DOHH2 (cell line): ENCODE measurements around the gene RHBG.

Experiments used
- H3F3A ChIP-seq: fragments of 200-600 bp; sonication (generic), shearing (Covaris generic); 2 replicates; pipeline ENCODE4 v1.6.0; 2016; ENCODE audit warnings: antibody characterized with exemption, mild to moderate bottlenecking; ENCODE audit not compliant: control insufficient read depth, insufficient read depth
- H3K27ac ChIP-seq: fragments of 200-600 bp; sonication (generic); 2 replicates; pipeline ENCODE4 v1.5.1; 2014; ENCODE audit warnings: low read depth, mild to moderate bottlenecking, low read length, moderate library complexity
- H3K27me3 ChIP-seq: fragments of 200-600 bp; sonication (generic); 2 replicates; pipeline ENCODE4 v1.6.1; 2014; ENCODE audit warnings: mild to moderate bottlenecking, low read length, mixed read lengths; ENCODE audit not compliant: control insufficient read depth
- H3K36me3 ChIP-seq: fragments of 200-600 bp; sonication (generic); 2 replicates; pipeline ENCODE4 v1.6.1; 2014; ENCODE audit warnings: mild to moderate bottlenecking, low read length, moderate library complexity, mixed read lengths; ENCODE audit not compliant: control insufficient read depth
- H3K4me1 ChIP-seq: fragments of 200-600 bp; sonication (generic); 2 replicates; pipeline ENCODE4 v1.6.1; 2014; ENCODE audit warnings: mild to moderate bottlenecking, low read length, mixed read lengths; ENCODE audit not compliant: control insufficient read depth
- H3K4me2 ChIP-seq: fragments of 200-600 bp; sonication (generic); 2 replicates; pipeline ENCODE4 v1.6.0; 2014; ENCODE audit warnings: mild to moderate bottlenecking, low read length, moderate library complexity
- H3K4me3 ChIP-seq: fragments of 200-600 bp; sonication (generic); 2 replicates; pipeline ENCODE4 v1.5.1; 2014; ENCODE audit warnings: mild to moderate bottlenecking, low read length, mixed read lengths
- H3K79me2 ChIP-seq: fragments of 200-600 bp; sonication (generic); 2 replicates; pipeline ENCODE4 v1.6.1; 2014; ENCODE audit warnings: mild to moderate bottlenecking, low read length, mixed read lengths; ENCODE audit not compliant: control insufficient read depth
- H3K9me2 ChIP-seq: fragments of 200-600 bp; sonication (generic); replicated peaks from 2 replicates; pipeline ENCODE4 v1.6.1; 2014; ENCODE audit warnings: mild to moderate bottlenecking, low read length, mixed read lengths; ENCODE audit not compliant: control insufficient read depth
- H3K9me3 ChIP-seq: fragments of 200-600 bp; sonication (generic); 2 replicates; pipeline ENCODE4 v1.6.1; 2014; ENCODE audit warnings: antibody characterized with exemption, low read length, mixed read lengths; ENCODE audit not compliant: control insufficient read depth, insufficient read depth
- H4K20me1 ChIP-seq: fragments of 200-600 bp; sonication (generic); 2 replicates; pipeline ENCODE4 v1.6.0; 2014; ENCODE audit warnings: low read depth, mild to moderate bottlenecking, antibody characterized with exemption, low read length, moderate library complexity; ENCODE audit not compliant: control insufficient read depth, insufficient read depth
- CTCF ChIP-seq: fragments of 200-600 bp; sonication (generic); IDR thresholded peaks from one replicate; pipeline ENCODE4 v1.5.1; 2014; ENCODE audit warnings: antibody characterized with exemption, mild to moderate bottlenecking, low read depth, low read length; ENCODE audit not compliant: poor library complexity, severe bottlenecking
- EZH2phosphoT487 ChIP-seq: fragments of 200-600 bp; sonication (generic); IDR thresholded peaks from 2 replicates; pipeline ENCODE4 v1.6.1; 2017; ENCODE audit warnings: borderline replicate concordance, mild to moderate bottlenecking, antibody characterized with exemption, low read length, moderate library complexity, mixed read lengths

The RHBG gene

GRCh38 chr1:156383023-156383422 lies 14.0 kb downstream of the RHBG start:
- no peaks in the 10 kb centered on the region for H4K20me1 ChIP-seq
- H3K9me3 ChIP-seq: no peaks in the 10 kb centered on the region
- H3K36me3 ChIP-seq: no peaks in the 10 kb centered on the region
- no peak overlapping the region for H3K27ac ChIP-seq
- no peak overlapping the region for H3K4me3 ChIP-seq
- peak; percentile 89 for TF ChIP-seq CTCF
- TF ChIP-seq EZH2phosphoT487: no peak
- H3K4me1 ChIP-seq: peaks cover 2% of the 10 kb centered on the region; the same call in 1 of the 2 replicates
- peaks cover 29% of the 10 kb centered on the region for H3K27me3 ChIP-seq
- no peaks in the 10 kb centered on the region for H3K9me2 ChIP-seq
- no peaks in the 10 kb centered on the region for H3K79me2 ChIP-seq
- H3F3A ChIP-seq: no peaks in the 10 kb centered on the region
- no peak overlapping the region for H3K4me2 ChIP-seq

GRCh38 chr1:156384007-156384406 lies 15.0 kb downstream of the RHBG start:
- H3K27ac ChIP-seq: no peak overlapping the region
- H3K27me3 ChIP-seq: peaks cover 39% of the 10 kb centered on the region
- TF ChIP-seq CTCF (no peak), EZH2phosphoT487 (no peak)
- H3K36me3 ChIP-seq: no peaks in the 10 kb centered on the region
- no peaks in the 10 kb centered on the region for H3K9me3 ChIP-seq
- H3F3A ChIP-seq: no peaks in the 10 kb centered on the region
- no peaks in the 10 kb centered on the region for H3K9me2 ChIP-seq
- no peak overlapping the region for H3K4me3 ChIP-seq
- H4K20me1 ChIP-seq: no peaks in the 10 kb centered on the region
- no peak overlapping the region for H3K4me2 ChIP-seq
- H3K79me2 ChIP-seq: no peaks in the 10 kb centered on the region
- H3K4me1 ChIP-seq: peaks cover 6% of the 10 kb centered on the region

GRCh38 chr1:156384658-156385057 lies 15.6 kb downstream of the RHBG start:
- Histone ChIP-seq H3K4me1 (peaks cover 6% of the 10 kb centered on the region), H3K4me3 (no peak overlapping the region), H3K9me2 (no peaks in the 10 kb centered on the region), H3K36me3 (no peaks in the 10 kb centered on the region), H4K20me1 (no peaks in the 10 kb centered on the region), H3K9me3 (no peaks in the 10 kb centered on the region), H3K27me3 (peaks cover 45% of the 10 kb centered on the region), H3F3A (no peaks in the 10 kb centered on the region), H3K79me2 (no peaks in the 10 kb centered on the region), H3K4me2 (no peak overlapping the region), H3K27ac (no peak overlapping the region)
- no peak for TF ChIP-seq EZH2phosphoT487
- no peak for TF ChIP-seq CTCF

DNA sequence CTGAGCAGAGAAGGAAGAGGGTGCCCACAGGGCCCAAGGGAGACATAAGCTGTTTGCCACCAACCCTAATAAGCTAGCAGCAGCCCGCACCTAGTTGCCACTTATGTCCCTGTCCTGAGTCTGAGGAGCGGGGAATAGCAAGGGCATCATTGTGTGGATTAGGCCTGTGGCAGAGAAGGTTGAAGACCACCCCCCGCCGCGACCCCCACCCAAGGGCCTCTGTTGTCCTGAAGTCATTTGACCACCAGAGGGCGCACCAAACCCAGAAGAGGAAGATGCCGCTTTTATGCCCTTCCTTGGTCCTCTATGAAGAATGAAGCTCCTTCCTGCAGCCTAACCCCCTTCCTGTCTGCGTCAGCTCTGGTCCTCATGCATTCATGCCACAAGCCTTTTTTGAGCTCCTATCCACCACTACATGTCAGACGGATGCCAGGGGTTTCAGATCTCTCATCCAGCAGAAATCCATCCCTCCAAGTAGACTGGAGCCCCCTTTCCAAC lies 16.6 kb downstream of the RHBG start:
- no peak overlapping the region for H3K4me3 ChIP-seq
- no peak overlapping the region for H3K4me2 ChIP-seq
- H3K4me1 ChIP-seq: peaks cover 6% of the 10 kb centered on the region
- H4K20me1 ChIP-seq: no peaks in the 10 kb centered on the region
- TF ChIP-seq CTCF: peak; percentile 100
- TF ChIP-seq EZH2phosphoT487: no peak
- peaks cover 47% of the 10 kb centered on the region for H3K27me3 ChIP-seq
- no peaks in the 10 kb centered on the region for H3F3A ChIP-seq
- H3K79me2 ChIP-seq: no peaks in the 10 kb centered on the region
- H3K9me3 ChIP-seq: no peaks in the 10 kb centered on the region
- H3K27ac ChIP-seq: no peak overlapping the region
- H3K36me3 ChIP-seq: no peaks in the 10 kb centered on the region
- no peaks in the 10 kb centered on the region for H3K9me2 ChIP-seq
